Measurements from ENCODE around the gene PTPN1.
A peak's percentile ranks its signal among the peaks of the same experiment; 100 is the strongest.

The PTPN1 gene

GRCh38 chr20:50467718-50468356 lies 42.3 kb upstream of the PTPN1 start:
- no peak for TF ChIP-seq CTCF (IDR thresholded peaks at IDR 0.05; ENCODE audit: insufficient read depth, low read depth, low read length, missing control alignments)
- no peak overlapping the region for H3K4me3 ChIP-seq (ENCODE audit: low read depth, low read length)
- peak; percentile 59 for DNase-seq (ENCODE audit: low read depth)

- DNase-seq (ENCODE audit: low read depth): no peak
Observed at GRCh38 chr20:50468378-50468798, 41.8 kb upstream of the PTPN1 start.

GRCh38 chr20:50469176-50469723 lies 40.9 kb upstream of the PTPN1 start:
- DNase-seq (ENCODE audit: low read depth): no peak
- H3K4me3 ChIP-seq (ENCODE audit: low read depth, low read length): no peak overlapping the region
- no peak for TF ChIP-seq CTCF (IDR thresholded peaks at IDR 0.05; ENCODE audit: insufficient read depth, low read depth, low read length, missing control alignments)

More at GRCh38 chr20:50468378-50468798, 41.8 kb upstream of the PTPN1 start:
- no peak overlapping the region for H3K4me3 ChIP-seq (ENCODE audit: low read depth, low read length)
- no peak for TF ChIP-seq CTCF (IDR thresholded peaks at IDR 0.05; ENCODE audit: insufficient read depth, low read depth, low read length, missing control alignments)

- no peak overlapping the region for H3K4me3 ChIP-seq (ENCODE audit: low read depth, low read length)
- TF ChIP-seq CTCF (IDR thresholded peaks at IDR 0.05; ENCODE audit: insufficient read depth, low read depth, low read length, missing control alignments): no peak
- DNase-seq (ENCODE audit: low read depth): no peak
Observed at GRCh38 chr20:50469796-50470195, 40.4 kb upstream of the PTPN1 start.

- DNase-seq (ENCODE audit: low read depth): no peak
- TF ChIP-seq CTCF (IDR thresholded peaks at IDR 0.05; ENCODE audit: insufficient read depth, low read depth, low read length, missing control alignments): no peak
- no peak overlapping the region for H3K4me3 ChIP-seq (ENCODE audit: low read depth, low read length)
Observed at GRCh38 chr20:50470264-50470858, 39.8 kb upstream of the PTPN1 start.

GRCh38 chr20:50471231-50471630 lies 39.0 kb upstream of the PTPN1 start:
- no peak overlapping the region for H3K4me3 ChIP-seq (ENCODE audit: low read depth, low read length)
- no peak for DNase-seq (ENCODE audit: low read depth)
- TF ChIP-seq CTCF (IDR thresholded peaks at IDR 0.05; ENCODE audit: insufficient read depth, low read depth, low read length, missing control alignments): no peak
